Measurements from ENCODE around the gene BLOC1S6. TPM values are rescaled to one million over a fixed set of nuclear protein-coding genes. Genes with fewer than 3 reads are reported as not detected.

BLOC1S6 gene
- polyA plus RNA-seq, 2 of the 4 experiments (the other 2 are of a cell fraction), result 19.0 to 30.9 TPM

DNA sequence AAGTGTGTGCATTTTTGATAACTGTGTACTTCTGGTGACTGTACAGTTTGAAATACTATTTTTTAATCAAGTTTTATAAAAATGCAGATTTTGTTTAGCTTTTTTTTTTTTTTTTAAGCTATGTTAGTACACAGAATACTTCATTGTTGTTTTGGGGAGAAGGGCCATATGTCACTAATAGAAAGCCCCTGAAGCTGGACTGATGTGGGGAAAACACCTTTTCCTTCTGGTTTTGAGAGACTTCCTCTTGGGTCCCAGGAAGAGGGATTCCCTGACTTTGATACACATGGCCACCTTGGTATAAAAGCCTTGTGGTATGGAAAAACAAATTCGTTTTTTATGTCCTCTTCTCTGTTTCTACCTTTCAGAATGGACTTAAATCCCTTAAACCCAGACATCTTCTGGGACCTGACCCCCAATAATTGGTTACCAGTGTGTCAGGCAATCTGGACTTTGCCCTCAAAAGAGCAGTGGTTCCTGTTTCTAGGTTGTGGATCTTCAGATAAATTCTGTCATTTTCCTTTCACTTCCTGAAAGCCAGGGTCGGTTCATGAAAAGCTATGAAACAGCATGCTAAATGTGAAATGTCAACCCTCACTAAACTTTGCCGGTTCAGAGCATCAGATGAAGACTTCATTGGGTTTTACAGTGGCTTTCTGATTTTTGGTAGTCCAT lies 31.1 kb upstream of the BLOC1S6 start:
- POLR2A ChIA-PET, result no interaction called here
- FAIRE-seq, result no peak
- no peak overlapping the region for H3K27ac ChIP-seq

DNA sequence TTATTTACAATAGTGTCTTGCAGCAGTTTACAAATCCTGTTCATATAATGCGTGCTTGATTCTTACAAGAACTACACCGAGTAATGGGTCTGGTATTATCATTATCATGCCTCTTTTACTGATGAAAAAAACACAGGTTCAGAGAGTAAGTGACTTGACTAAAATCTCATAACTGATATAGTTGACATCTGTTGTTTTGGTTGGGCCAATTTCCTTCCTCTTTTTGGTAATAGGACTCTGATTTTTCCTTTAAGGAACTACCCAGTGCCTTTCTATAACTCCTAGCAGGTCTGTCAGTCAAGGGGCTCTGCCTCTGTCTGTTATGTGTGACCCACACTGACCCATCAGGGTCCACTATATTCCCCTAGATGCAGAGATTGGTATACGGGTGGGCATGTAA lies 14.6 kb upstream of the BLOC1S6 start:
- CTCF ChIA-PET, result interaction anchor here (0.6 kb wide), 1 partner anchor 41 kb away, joined by 4 read pairs; no protein-coding TSS in a partner anchor
- H3K4me3 ChIP-seq, result no peak overlapping the region
- POLR2A ChIA-PET, result no interaction called here
- H3K4me2 ChIP-seq, result no peak overlapping the region
- no peak overlapping the region for H3K27ac ChIP-seq
- TF ChIP-seq EHF (CRISPR knock-in tag; IDR thresholded peaks at IDR 0.05), result no peak
- no peak for TF ChIP-seq ESRRA (IDR thresholded peaks at IDR 0.05; ENCODE audit: borderline replicate concordance, low read length)
- TF ChIP-seq PHF8 (IDR thresholded peaks at IDR 0.05; ENCODE audit: borderline replicate concordance, low read depth), result no peak
- TF ChIP-seq, protein P1, sequence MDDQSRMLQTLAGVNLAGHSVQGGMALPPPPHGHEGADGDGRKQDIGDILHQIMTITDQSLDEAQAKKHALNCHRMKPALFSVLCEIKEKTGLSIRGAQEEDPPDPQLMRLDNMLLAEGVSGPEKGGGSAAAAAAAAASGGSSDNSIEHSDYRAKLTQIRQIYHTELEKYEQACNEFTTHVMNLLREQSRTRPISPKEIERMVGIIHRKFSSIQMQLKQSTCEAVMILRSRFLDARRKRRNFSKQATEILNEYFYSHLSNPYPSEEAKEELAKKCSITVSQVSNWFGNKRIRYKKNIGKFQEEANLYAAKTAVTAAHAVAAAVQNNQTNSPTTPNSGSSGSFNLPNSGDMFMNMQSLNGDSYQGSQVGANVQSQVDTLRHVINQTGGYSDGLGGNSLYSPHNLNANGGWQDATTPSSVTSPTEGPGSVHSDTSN (IDR thresholded peaks at IDR 0.05), result no peak
- no peak for TF ChIP-seq EP300 (IDR thresholded peaks at IDR 0.05)
- no peak for TF ChIP-seq KDM5A (IDR thresholded peaks at IDR 0.05)
- TF ChIP-seq FOSB (CRISPR knock-in tag; IDR thresholded peaks at IDR 0.05), result no peak
- TF ChIP-seq MAFK (IDR thresholded peaks at IDR 0.05; ENCODE audit: partially characterized antibody), result no peak
- TF ChIP-seq MYC (IDR thresholded peaks at IDR 0.05; ENCODE audit: borderline replicate concordance, low read length), result no peak
- TF ChIP-seq, protein P2, sequence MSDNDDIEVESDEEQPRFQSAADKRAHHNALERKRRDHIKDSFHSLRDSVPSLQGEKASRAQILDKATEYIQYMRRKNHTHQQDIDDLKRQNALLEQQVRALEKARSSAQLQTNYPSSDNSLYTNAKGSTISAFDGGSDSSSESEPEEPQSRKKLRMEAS (IDR thresholded peaks at IDR 0.05), result no peak
- TF ChIP-seq CHD4 (IDR thresholded peaks at IDR 0.05; ENCODE audit: borderline replicate concordance), result no peak
- no peak for TF ChIP-seq TP53 (CRISPR knock-in tag; IDR thresholded peaks at IDR 0.05)
- FAIRE-seq (no peak), DNase-seq (ENCODE audit: low read depth in 1 of 2, low spot score in 1 of 2) (no peak), ATAC-seq (no peak)
- 53% methylated on average over 3 of the region's 3 CpGs for WGBS (ENCODE audit: missing lambda C conversion rate)
- H3K4me1 ChIP-seq, result no peaks in the 10 kb centered on the region
- no peaks in the 10 kb centered on the region for H3K9me3 ChIP-seq

More for the DNA sequence above, 31.1 kb upstream of the BLOC1S6 start:
- Histone ChIP-seq H3K4me1 (no peaks in the 10 kb centered on the region), H3K9me3 (no peaks in the 10 kb centered on the region), H3K4me2 (no peak overlapping the region), H3K4me3 (no peak overlapping the region)
- CTCF ChIA-PET, result interaction anchor here (1.6 kb wide), 1 partner anchor 11 kb away, joined by 3 read pairs; no protein-coding TSS in a partner anchor
- DNase-seq (ENCODE audit: low read depth in 1 of 2, low spot score in 1 of 2) (no peak), ATAC-seq (no peak)
- TF ChIP-seq RAD21 (conservative IDR thresholded peaks at IDR 0.05 in 1 of 2, IDR thresholded peaks at IDR 0.05 in 1 of 2) (no peak), KDM5A (IDR thresholded peaks at IDR 0.05) (no peak), MYC (IDR thresholded peaks at IDR 0.05; ENCODE audit: borderline replicate concordance, low read length) (no peak), KDM1A (IDR thresholded peaks at IDR 0.05; ENCODE audit: low read depth) (no peak), FOSB (CRISPR knock-in tag; IDR thresholded peaks at IDR 0.05) (no peak), RCOR1 (IDR thresholded peaks at IDR 0.05; ENCODE audit: low read depth, low read length) (no peak), FOXS1 (CRISPR knock-in tag; IDR thresholded peaks at IDR 0.05) (no peak), NFE2L2 (conservative IDR thresholded peaks at IDR 0.05; ENCODE audit: low read length) (no peak), HOXA7 (CRISPR knock-in tag; IDR thresholded peaks at IDR 0.05) (no peak), JUN (IDR thresholded peaks at IDR 0.05) (no peak), EHF (CRISPR knock-in tag; IDR thresholded peaks at IDR 0.05) (no peak), POLR2A (IDR thresholded peaks at IDR 0.05; ENCODE audit: low read length) (no peak), ZNF302 (CRISPR knock-in tag; IDR thresholded peaks at IDR 0.05) (no peak), RARB (CRISPR knock-in tag; IDR thresholded peaks at IDR 0.05) (no peak), RFX5 (IDR thresholded peaks at IDR 0.05) (no peak), EHMT2 (IDR thresholded peaks at IDR 0.05; ENCODE audit: low read depth) (no peak)
- TF ChIP-seq, protein P3, sequence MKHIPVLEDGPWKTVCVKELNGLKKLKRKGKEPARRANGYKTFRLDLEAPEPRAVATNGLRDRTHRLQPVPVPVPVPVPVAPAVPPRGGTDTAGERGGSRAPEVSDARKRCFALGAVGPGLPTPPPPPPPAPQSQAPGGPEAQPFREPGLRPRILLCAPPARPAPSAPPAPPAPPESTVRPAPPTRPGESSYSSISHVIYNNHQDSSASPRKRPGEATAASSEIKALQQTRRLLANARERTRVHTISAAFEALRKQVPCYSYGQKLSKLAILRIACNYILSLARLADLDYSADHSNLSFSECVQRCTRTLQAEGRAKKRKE (CRISPR knock-in tag; IDR thresholded peaks at IDR 0.05; ENCODE audit: low read depth), result no peak
- TF ChIP-seq, protein P4, sequence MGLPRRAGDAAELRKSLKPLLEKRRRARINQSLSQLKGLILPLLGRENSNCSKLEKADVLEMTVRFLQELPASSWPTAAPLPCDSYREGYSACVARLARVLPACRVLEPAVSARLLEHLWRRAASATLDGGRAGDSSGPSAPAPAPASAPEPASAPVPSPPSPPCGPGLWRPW (IDR thresholded peaks at IDR 0.05), result no peak
- 33% methylated on average over 3 of the region's 3 CpGs for WGBS (ENCODE audit: missing lambda C conversion rate)

Data from A549 (cell line).